AG04450 (cell line): ENCODE data around the gene CNBD2. TPM values are rescaled to one million over a fixed set of nuclear protein-coding genes. Genes with fewer than 3 reads are reported as not detected.
"Not testable (repeated sequence)": the region's sequence is repeated elsewhere in the genome, so short reads cannot be mapped to it uniquely, and the experiment has no call there.

Experiments used
- CTCF ChIA-PET: fragments of 300-600, 350-600 bp; formaldehyde crosslinking; extraction: SDS; loops from one replicate; lab custom pipeline; 2022; ENCODE audit warnings: antibody characterized with exemption, inconsistent platforms; lab: Charles Lee
- POLR2A ChIA-PET: fragments of 350-600 bp; formaldehyde crosslinking; extraction: SDS; loops from one replicate; lab custom pipeline; 2021; ENCODE audit warnings: antibody characterized with exemption, inconsistent platforms; lab: Yijun Ruan, JAX
- DNase-seq: peaks from one replicate; pipeline ENCODE4 v3.0.0-alpha.2; 2011; ENCODE audit warnings: low read depth, low spot score
- H3K27ac ChIP-seq: one replicate; pipeline ENCODE4 v1.5.1; 2012; ENCODE audit warnings: low read depth, low read length, control low read depth
- H3K27me3 ChIP-seq: one replicate; pipeline ENCODE4 v1.6.0; 2012; ENCODE audit warnings: low read length; ENCODE audit not compliant: control insufficient read depth, insufficient read depth
- H3K4me3 ChIP-seq: 2 replicates; pipeline ENCODE4 v1.5.1; 2011; ENCODE audit warnings: mild to moderate bottlenecking, low read depth, low read length, control low read depth
- H3K9me3 ChIP-seq: 2 replicates; pipeline ENCODE4 v1.5.1; 2012; ENCODE audit warnings: low read length; ENCODE audit not compliant: control insufficient read depth, insufficient read depth
- polyA plus RNA-seq: library from polyadenylated mRNA; depleted of rRNA; stranded (reverse); fragments of >200 nt; gene quantifications from 2 replicates; pipeline ENCODE4 v1.2.3, GENCODE V29; 2011
- TF ChIP-seq, protein P1 (sequence below): IDR thresholded peaks from 2 replicates; pipeline ENCODE4 v1.5.1; 2011; ENCODE audit warnings: low read depth, low read length, control low read depth, inconsistent platforms

Gene CNBD2
- polyA plus RNA-seq, 1 experiment = 1.8 TPM

GRCh38 chr20:36017048-36017951, 48.9 kb downstream of the CNBD2 start:
- peak; percentile 27 for DNase-seq
- POLR2A ChIA-PET = interaction anchor here (1.2 kb wide), 1 partner anchor 130 kb away, joined by 6 read pairs; no protein-coding TSS in a partner anchor
- CTCF ChIA-PET = interaction anchor here (0.6 to 4.1 kb wide), 7 partner anchors 11 to 185 kb away, joined by 3 to 15 read pairs (median 5); partner anchors contain the start of gene SCAND1
- TF ChIP-seq, protein P1, sequence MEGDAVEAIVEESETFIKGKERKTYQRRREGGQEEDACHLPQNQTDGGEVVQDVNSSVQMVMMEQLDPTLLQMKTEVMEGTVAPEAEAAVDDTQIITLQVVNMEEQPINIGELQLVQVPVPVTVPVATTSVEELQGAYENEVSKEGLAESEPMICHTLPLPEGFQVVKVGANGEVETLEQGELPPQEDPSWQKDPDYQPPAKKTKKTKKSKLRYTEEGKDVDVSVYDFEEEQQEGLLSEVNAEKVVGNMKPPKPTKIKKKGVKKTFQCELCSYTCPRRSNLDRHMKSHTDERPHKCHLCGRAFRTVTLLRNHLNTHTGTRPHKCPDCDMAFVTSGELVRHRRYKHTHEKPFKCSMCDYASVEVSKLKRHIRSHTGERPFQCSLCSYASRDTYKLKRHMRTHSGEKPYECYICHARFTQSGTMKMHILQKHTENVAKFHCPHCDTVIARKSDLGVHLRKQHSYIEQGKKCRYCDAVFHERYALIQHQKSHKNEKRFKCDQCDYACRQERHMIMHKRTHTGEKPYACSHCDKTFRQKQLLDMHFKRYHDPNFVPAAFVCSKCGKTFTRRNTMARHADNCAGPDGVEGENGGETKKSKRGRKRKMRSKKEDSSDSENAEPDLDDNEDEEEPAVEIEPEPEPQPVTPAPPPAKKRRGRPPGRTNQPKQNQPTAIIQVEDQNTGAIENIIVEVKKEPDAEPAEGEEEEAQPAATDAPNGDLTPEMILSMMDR = no peak
- H3K27ac ChIP-seq = peak overlapping the region; percentile 57
- H3K27me3 ChIP-seq = no peaks in the 10 kb centered on the region
- no peak overlapping the region for H3K4me3 ChIP-seq
- no peaks in the 10 kb centered on the region for H3K9me3 ChIP-seq

- Histone ChIP-seq H3K27ac (no peak overlapping the region), H3K27me3 (no peaks in the 10 kb centered on the region), H3K9me3 (no peaks in the 10 kb centered on the region), H3K4me3 (no peak overlapping the region)
- POLR2A ChIA-PET = interaction anchor here (1.2 kb wide), 1 partner anchor 129 kb away, joined by 6 read pairs; no protein-coding TSS in a partner anchor
- TF ChIP-seq, protein P1 = no peak
- no peak for DNase-seq
- CTCF ChIA-PET = interaction anchor here (1.3 to 4.1 kb wide), 2 partner anchors 23 to 25 kb away, joined by 4 to 15 read pairs; no protein-coding TSS in a partner anchor
Measured at GRCh38 chr20:36018208-36018988, 50.0 kb downstream of the CNBD2 start.

GRCh38 chr20:36026131-36026530, 57.7 kb downstream of the CNBD2 start:
- CTCF ChIA-PET = interaction anchor here (1.3 kb wide), 1 partner anchor 113 kb away, joined by 3 read pairs; no protein-coding TSS in a partner anchor
- H3K4me3 ChIP-seq, H3K27ac ChIP-seq, POLR2A ChIA-PET, DNase-seq, H3K9me3 ChIP-seq: not testable (repeated sequence)
- peaks cover 21% of the 10 kb centered on the region for H3K27me3 ChIP-seq

GRCh38 chr20:36028106-36028808, 59.9 kb downstream of the CNBD2 start:
- no peak overlapping the region for H3K27ac ChIP-seq
- H3K4me3 ChIP-seq = no peak overlapping the region
- CTCF ChIA-PET = interaction anchor here (0.9 to 1.9 kb wide), 4 partner anchors 36 to 128 kb away, joined by 3 to 9 read pairs (median 6); no protein-coding TSS in a partner anchor
- TF ChIP-seq, protein P1 = no peak
- H3K9me3 ChIP-seq = no peaks in the 10 kb centered on the region
- POLR2A ChIA-PET = no interaction called here
- peaks cover 21% of the 10 kb centered on the region for H3K27me3 ChIP-seq
- DNase-seq = no peak

- POLR2A ChIA-PET = interaction anchor here (0.6 kb wide), 1 partner anchor 138 kb away, joined by 4 read pairs; no protein-coding TSS in a partner anchor
Measured at GRCh38 chr20:36030149-36030548, 61.8 kb downstream of the CNBD2 start.

More at GRCh38 chr20:36030149-36030548, 61.8 kb downstream of the CNBD2 start:
- Histone ChIP-seq H3K27ac (no peak overlapping the region), H3K9me3 (no peaks in the 10 kb centered on the region), H3K4me3 (no peak overlapping the region), H3K27me3 (peaks cover 18% of the 10 kb centered on the region)
- DNase-seq = no peak
- TF ChIP-seq, protein P1 = no peak
- CTCF ChIA-PET = interaction anchor here (1.0 to 1.7 kb wide), 2 partner anchors 37 to 39 kb away, joined by 3 to 9 read pairs; no protein-coding TSS in a partner anchor
